ENCODE data around the gene BMP10. TPM values are rescaled to one million over a fixed set of nuclear protein-coding genes. Genes with fewer than 3 reads are reported as not detected.

Gene BMP10
- total and polyA plus RNA-seq, 2 of the 8 experiments (the other 6 are each of a cell fraction or from before 2014, with no cell fraction given) = not detected

GRCh38 chr2:68917034-68917718 is 46.0 kb upstream of the BMP10 start:
- no peak overlapping the region for H2BK15ac ChIP-seq (ENCODE audit: low read length)
- no peak overlapping the region for H4K5ac ChIP-seq (ENCODE audit: insufficient read length, low read depth, low read length)
- H3K4me3 ChIP-seq (ENCODE audit: extremely low read depth in 1 of 4, insufficient read depth in 2 of 4, low read depth in 3 of 4, low read length in 4 of 4) = no peak overlapping the region
- no peak overlapping the region for H2BK12ac ChIP-seq (ENCODE audit: low read depth, low read length)
- H3K4me2 ChIP-seq (ENCODE audit: insufficient read depth in 1 of 2, low read depth in 2 of 2, low read length in 2 of 2) = no peak overlapping the region
- H4K91ac ChIP-seq (replicated peaks; ENCODE audit: insufficient read length, low read length) = no peak overlapping the region
- no peaks in the 10 kb centered on the region for H3K9me3 ChIP-seq (ENCODE audit: insufficient read depth in 2 of 2, low read depth in 1 of 2, low read length in 1 of 2)
- TF ChIP-seq NRF1 (IDR thresholded peaks at IDR 0.05; ENCODE audit: low read depth, low read length) = no peak
- TF ChIP-seq YY1 (IDR thresholded peaks at IDR 0.05; ENCODE audit: low read depth, low read length) = no peak
- TF ChIP-seq ATF3 (IDR thresholded peaks at IDR 0.05; ENCODE audit: insufficient read depth, low read depth, low read length) = no peak
- TF ChIP-seq CHD1 (IDR thresholded peaks at IDR 0.05; ENCODE audit: low read depth, low read length) = no peak
- no peak for TF ChIP-seq E2F6 (IDR thresholded peaks at IDR 0.05)
- TF ChIP-seq POLR2A (IDR thresholded peaks at IDR 0.05; ENCODE audit: control extremely low read depth in 1 of 2, low read depth in 2 of 2, low read length in 2 of 2) = no peak
- TF ChIP-seq HDAC6 (IDR thresholded peaks at IDR 0.05; ENCODE audit: low read depth, low read length) = no peak
- no peak for TF ChIP-seq SAP30 (IDR thresholded peaks at IDR 0.05; ENCODE audit: insufficient read depth, insufficient replicate concordance, low read length)
- no peak for TF ChIP-seq SRF (IDR thresholded peaks at IDR 0.05; ENCODE audit: low read depth, low read length)
- TF ChIP-seq JUND (IDR thresholded peaks at IDR 0.05; ENCODE audit: low read length) = no peak
- no peak for TF ChIP-seq SUZ12 (IDR thresholded peaks at IDR 0.05; ENCODE audit: low read length)
- no peaks in the 10 kb centered on the region for H3K79me1 ChIP-seq (ENCODE audit: low read depth, low read length)
- no peak overlapping the region for H3K4ac ChIP-seq (replicated peaks; ENCODE audit: insufficient read length, low read depth, low read length)
- no peak overlapping the region for H2BK20ac ChIP-seq (ENCODE audit: low read length)
- no peak overlapping the region for H3K56ac ChIP-seq (replicated peaks; ENCODE audit: insufficient read length, low read depth, low read length)
- no peak overlapping the region for H2BK5ac ChIP-seq (ENCODE audit: low read depth, low read length)
- H4K8ac ChIP-seq (ENCODE audit: extremely low read depth, insufficient read depth, low read length) = no peak overlapping the region
- no peak overlapping the region for H3K18ac ChIP-seq (ENCODE audit: extremely low read depth, low read length)
- no peaks in the 10 kb centered on the region for H3K36me3 ChIP-seq (ENCODE audit: control insufficient read depth in 2 of 4, insufficient read depth in 4 of 4, low read length in 3 of 4)
- H3K14ac ChIP-seq (ENCODE audit: insufficient read length) = no peak overlapping the region
- WGBS, 2 experiments (ENCODE audit: extremely low coverage in 1 of 2, insufficient coverage in 1 of 2, insufficient read length in 1 of 2, insufficient replicate concordance in 2 of 2, low coverage in 1 of 2, low lambda C conversion rate in 2 of 2, missing lambda C conversion rate in 1 of 2) = 95% methylated on average over 3 of the region's 3 CpGs; no CpG with 5 or more reads in 1 of the 2 experiments
- H3K23me2 ChIP-seq (ENCODE audit: low read depth, low read length) = no peaks in the 10 kb centered on the region
- H3K27me3 ChIP-seq (replicated peaks in 1 of 4; ENCODE audit: control insufficient read depth in 3 of 4, extremely low read depth in 1 of 4, insufficient read depth in 3 of 4, low read length in 3 of 4) = no peaks in the 10 kb centered on the region
- no peaks in the 10 kb centered on the region for H4K20me1 ChIP-seq (replicated peaks in 1 of 2; ENCODE audit: control insufficient read depth in 1 of 2, insufficient read depth in 2 of 2, low read length in 2 of 2)
- H3K9ac ChIP-seq (replicated peaks in 1 of 4; ENCODE audit: extremely low read depth in 1 of 4, low read depth in 3 of 4, low read length in 3 of 4) = no peak overlapping the region
- DNase-seq (ENCODE audit: low read depth in 1 of 2, low spot score in 2 of 2) (no peak), FAIRE-seq (no peak)
- H3K4me1 ChIP-seq (replicated peaks in 1 of 4; ENCODE audit: control insufficient read depth in 3 of 4, insufficient read depth in 4 of 4, low read length in 3 of 4) = no peaks in the 10 kb centered on the region; a peak in 2 of 7 replicates
- no peak overlapping the region for H3K23ac ChIP-seq (ENCODE audit: insufficient read length)
- no peak overlapping the region for H2BK120ac ChIP-seq (replicated peaks; ENCODE audit: low read depth, low read length)
- ChIA-PET POLR2A (ENCODE audit: partially characterized antibody) (no interaction called here), CTCF (ENCODE audit: partially characterized antibody) (interaction anchor here (1.3 to 1.5 kb wide), 3 partner anchors 16 to 208 kb away, joined by 3 to 5 read pairs (median 4); no protein-coding TSS in a partner anchor)
- no peaks in the 10 kb centered on the region for H3K79me2 ChIP-seq (ENCODE audit: control insufficient read depth in 1 of 2, insufficient read depth in 2 of 2, low read length in 2 of 2)
- H2AK5ac ChIP-seq (ENCODE audit: low read depth, low read length) = no peak overlapping the region
- H2AFZ ChIP-seq (ENCODE audit: low read length) = no peak overlapping the region
- H3K27ac ChIP-seq (ENCODE audit: low read depth, low read length) = no peak overlapping the region
